Activated CD4-positive, alpha-beta T cell treated with anti-CD3 and anti-CD28 coated beads for 1 hour (primary cell): ENCODE measurements around the gene GRPEL2.

Experiments used
- DNase-seq: peaks from one replicate; pipeline ENCODE4 v3.0.0-alpha.2; 2020

The GRPEL2 gene

DNA sequence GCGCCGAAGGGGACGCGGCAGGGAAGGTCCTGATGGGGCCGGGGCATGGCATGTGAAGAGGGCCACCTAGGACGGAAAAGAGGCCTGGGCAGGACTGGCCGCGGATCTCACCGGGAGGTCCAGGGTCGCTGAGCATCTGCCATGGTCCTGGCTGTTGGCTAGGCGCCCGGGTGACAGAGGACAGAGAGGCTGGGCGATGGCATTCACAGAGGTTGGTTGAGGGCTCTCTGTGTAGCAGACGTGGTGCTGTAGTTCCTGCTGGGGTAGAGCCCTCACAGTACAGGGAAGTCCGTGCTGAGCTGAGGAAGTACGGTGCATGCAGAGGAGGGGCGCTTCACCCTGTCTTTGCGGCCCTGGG is 13.0 kb downstream of the GRPEL2 start:
- no peak for DNase-seq

GRCh38 chr5:149358868-149359495 is 13.7 kb downstream of the GRPEL2 start:
- DNase-seq: no peak

- no peak for DNase-seq
Observed at GRCh38 chr5:149360272-149360671, 15.0 kb downstream of the GRPEL2 start.

DNA sequence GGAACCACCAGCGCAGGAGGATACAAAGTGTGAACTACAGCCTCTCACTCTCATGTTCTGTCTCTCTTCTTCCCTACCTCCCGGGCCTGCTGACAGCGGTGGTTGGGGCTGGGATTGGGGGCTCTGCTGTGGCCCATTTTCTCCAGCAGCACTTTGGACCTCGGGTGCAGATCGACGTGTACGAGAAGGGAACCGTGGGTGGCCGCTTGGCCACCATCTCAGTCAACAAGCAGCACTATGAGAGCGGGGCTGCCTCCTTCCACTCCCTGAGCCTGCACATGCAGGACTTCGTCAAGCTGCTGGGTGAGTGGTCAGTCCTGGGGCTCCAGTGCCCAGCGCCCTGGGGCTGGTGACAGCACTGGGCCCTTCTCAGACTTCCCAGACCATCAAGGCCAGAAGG is 17.2 kb downstream of the GRPEL2 start:
- DNase-seq: no peak

GRCh38 chr5:149363358-149363757 is 18.1 kb downstream of the GRPEL2 start:
- no peak for DNase-seq

DNA sequence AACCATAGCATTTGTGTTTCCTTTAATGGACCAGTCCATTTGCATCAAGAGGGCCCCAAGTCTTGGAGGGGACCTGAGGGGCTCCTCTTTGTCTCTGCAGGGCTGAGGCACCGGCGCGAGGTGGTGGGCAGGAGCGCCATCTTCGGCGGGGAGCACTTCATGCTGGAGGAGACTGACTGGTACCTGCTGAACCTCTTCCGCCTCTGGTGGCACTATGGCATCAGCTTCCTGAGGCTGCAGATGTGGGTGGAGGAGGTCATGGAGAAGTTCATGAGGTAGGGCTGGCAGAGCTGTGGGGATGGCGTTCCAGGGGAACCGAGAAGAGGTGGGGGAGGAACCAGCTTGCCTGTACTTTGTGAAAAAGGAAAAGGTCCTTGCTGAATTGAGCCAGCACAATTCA is 18.6 kb downstream of the GRPEL2 start:
- DNase-seq: no peak

DNA sequence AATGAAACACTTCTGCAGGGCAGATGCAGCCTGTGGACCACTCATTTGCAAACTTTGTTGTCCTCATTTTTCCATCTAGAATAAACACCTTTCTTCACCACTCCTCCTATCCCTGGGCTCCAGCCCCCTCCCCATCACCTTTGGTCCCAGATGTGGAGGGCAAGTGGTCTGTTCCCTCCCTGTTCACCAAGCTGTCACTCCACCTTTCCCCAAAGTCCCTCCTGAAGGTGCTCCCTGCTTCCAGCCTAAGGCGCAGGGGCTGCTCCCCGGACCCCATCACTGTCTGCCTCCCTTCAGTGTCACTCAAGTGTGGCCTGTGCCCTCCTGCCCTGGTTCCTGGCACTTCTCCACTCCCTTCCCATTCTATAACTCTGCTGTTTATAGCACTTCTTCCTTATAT is 19.4 kb downstream of the GRPEL2 start:
- DNase-seq: no peak

GRCh38 chr5:149365418-149365817 is 20.1 kb downstream of the GRPEL2 start:
- no peak for DNase-seq

- DNase-seq: no peak
Observed at GRCh38 chr5:149366169-149366729, 20.9 kb downstream of the GRPEL2 start.

DNA sequence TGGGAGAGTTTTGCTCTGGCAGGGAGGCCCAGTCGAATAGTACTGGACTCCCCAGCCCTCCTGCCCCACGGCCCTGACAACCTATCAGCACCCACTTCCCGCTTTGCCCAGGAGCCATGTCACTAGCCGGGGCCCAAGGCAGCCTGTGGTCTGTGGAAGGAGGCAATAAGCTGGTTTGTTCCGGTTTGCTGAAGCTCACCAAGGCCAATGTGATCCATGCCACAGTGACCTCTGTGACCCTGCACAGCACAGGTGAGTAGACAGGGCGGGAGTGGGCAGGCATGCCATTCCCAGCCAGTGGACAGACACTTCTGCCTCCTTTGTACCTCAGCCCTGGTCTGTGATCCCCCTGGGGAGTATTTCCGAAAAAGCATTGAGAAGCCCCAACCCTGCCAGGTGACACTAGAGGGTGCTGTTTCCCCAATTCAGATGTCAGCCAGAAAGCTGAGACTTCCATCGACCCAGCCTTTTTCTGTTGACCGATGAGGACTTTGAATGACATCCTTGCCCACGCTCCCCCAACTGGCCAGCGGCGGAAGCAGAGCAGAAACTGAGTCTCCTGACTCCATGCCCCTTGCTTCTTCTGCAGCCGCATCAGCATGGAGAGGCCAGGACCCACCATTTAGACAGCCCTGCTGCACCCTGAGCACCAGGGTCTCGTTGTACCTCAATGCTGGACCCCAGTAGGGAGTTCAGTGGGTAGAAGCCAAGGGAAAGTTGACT is 22.1 kb downstream of the GRPEL2 start:
- peak; percentile 34 for DNase-seq

- DNase-seq: no peak
Observed at GRCh38 chr5:149367972-149368645, 22.8 kb downstream of the GRPEL2 start.

DNA sequence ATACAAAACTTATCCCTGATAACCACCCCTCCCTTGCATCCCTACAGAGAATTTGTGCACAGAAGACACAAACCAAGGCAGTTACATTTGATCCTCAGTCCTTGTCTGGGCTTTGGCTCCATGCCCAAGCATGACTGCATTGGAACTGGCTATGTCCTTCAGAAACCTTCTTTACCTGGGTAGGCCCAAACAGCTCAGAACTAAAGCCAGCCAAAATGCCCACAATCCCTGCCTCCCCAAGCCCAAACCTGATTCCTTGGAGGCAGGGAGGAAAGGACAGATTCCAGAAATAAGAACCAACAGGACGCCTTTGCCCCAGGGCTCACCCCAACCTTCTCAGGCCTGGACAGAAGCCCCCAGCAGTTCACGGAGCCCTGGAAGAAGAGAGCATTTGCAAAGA is 25.6 kb downstream of the GRPEL2 start:
- DNase-seq: no peak

DNA sequence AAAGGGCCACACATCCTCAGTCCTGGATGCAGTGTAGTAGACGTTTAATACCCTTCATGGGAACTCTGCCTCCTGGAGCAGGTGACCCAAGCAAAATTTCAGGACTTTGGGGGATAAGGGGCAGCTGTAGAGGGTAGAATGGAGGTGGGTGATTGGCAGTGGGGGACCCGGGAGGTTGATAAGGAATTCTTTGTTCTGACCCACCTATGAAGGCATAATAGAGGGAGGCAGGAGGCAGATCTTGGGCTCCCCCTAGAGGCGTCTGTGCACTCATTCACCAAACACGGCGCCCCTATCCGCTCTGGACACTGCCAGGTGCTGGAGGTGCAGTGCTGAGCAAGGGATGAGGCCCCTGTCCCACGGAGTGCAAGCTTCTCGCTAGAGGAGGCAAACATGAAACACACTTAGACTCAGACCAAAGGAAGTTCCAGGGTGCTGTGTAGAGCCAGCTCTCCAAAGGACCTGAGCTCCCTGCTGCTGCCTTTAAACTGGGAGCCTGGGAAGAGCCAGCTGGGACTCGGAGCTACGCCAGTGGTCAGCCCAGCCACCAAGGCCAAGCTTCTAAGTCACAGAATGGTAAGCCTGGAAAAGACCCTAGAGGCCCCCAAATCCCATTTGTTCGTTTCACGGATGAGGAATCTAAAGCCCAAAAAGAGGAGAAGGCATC is 26.1 kb downstream of the GRPEL2 start:
- DNase-seq: peak; percentile 58

- DNase-seq: no peak
Observed at GRCh38 chr5:149372076-149372795, 26.9 kb downstream of the GRPEL2 start.

DNA sequence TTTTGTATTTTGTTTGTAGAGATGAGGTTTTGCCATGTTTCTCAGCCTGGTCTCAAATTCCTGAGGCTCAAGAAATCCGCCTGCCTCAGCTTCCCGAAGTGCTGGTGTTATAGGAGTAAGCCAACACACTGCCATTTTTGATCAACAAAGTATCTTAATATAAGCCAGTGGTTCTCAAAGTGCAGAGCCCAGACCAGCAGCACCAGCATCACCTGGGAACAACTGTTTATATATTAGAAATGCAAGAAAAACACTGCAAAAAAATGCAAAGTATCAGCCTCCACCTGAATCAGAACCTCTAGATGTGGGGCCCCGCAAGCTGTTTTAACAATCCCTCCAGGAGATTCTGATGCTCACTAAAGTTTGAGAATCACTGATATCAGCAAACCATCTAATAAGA is 27.6 kb downstream of the GRPEL2 start:
- no peak for DNase-seq

- DNase-seq: no peak
Observed at GRCh38 chr5:149374303-149374702, 29.0 kb downstream of the GRPEL2 start.

GRCh38 chr5:149374801-149375200 is 29.5 kb downstream of the GRPEL2 start:
- no peak for DNase-seq

DNA sequence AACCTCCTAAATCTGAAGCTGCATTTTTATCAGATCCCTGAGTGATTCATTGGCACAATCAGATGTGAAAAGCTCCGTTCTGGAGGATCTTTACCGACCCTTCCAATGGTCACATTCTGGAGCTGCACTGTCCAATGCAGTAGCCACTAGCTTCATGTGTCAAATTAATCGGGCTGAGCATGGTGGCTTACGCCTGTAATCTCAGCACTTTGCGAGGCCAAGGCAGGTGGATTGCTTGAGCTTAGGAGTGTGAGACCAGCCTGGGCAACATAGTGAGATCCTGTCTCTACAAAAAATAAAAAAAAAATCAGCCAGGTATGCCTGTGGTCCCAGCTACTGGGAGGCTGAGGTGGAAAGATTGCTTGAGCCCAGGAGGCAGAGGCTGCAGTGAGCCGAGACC is 30.1 kb downstream of the GRPEL2 start:
- no peak for DNase-seq

GRCh38 chr5:149376104-149376503 is 30.8 kb downstream of the GRPEL2 start:
- no peak for DNase-seq

DNA sequence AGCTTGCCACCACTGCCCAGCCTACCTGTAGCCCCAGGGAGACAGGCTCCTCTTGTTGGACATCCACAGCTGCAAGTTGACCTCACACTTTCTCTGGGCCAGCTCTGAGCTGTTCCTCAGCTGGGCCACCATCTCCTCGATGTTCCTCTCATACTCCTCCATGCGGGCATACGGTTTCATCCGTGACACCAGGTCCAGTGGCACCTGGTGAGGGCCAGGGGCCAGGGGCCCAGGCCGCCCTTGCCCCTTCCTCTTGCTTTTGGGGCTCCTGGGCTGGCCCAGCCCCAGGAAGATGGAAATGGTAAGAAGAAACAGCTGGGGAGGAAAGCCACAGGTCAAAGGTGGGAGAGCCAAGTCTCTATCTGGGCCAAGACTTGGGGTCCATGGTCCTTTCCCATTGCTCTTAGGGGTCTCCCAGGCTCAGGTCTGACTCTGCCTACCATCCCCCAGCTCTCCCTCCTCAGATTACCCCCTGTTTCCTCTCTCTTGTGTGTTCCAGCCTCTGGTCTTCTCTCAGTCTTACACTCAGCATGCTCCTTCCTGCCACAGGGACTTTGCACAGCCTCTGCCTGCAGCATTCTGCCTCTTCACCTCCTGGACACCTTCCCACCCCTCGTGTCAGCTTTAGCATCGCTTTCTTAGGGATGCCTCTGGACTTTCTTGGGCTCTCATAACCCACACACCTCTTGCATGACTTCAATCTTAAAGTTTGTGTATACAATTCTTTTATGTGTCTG is 31.6 kb downstream of the GRPEL2 start:
- DNase-seq: no peak

GRCh38 chr5:149378241-149378820 is 33.0 kb downstream of the GRPEL2 start:
- DNase-seq: no peak
